H1 (cell line): ENCODE results near the gene RFFL. TPM values are rescaled to one million over a fixed set of nuclear protein-coding genes. Genes with fewer than 3 reads are reported as not detected.

Source experiments
- polyA plus RNA-seq, 7 experiments: library from polyadenylated mRNA; depleted of rRNA in 3 of 7; stranded (reverse) in 5 of 7; unstranded in 2 of 7; fragments of >200 nt in 5 of 7; fragments of 200-250 nt in 2 of 7; gene quantifications; 1 replicate in 5 of 7; 2 replicates in 1 of 7; 4 replicates in 1 of 7; pipeline versions ENCODE4 v1.2.1 to v1.2.3, GENCODE V29; 2011 to 2013; ENCODE audit warnings: missing spikeins in 2 of 7, mixed read lengths in 2 of 7
- total RNA-seq: library from RNA; stranded (reverse); fragmentation: NEBNext Ultra II Directional; extraction: Animal tissue kit (Norgen Biotek cat#: 25700); gene quantifications from 2 replicates; pipeline ENCODE4 v1.2.1, GENCODE V29; 2021
- TF ChIP-seq, protein P1 (sequence below): fragments of 300-600 bp; sonication (generic); IDR thresholded peaks from 2 replicates; pipeline ENCODE4 v1.7.1; 2012; ENCODE audit warnings: low read length, moderate library complexity, mild to moderate bottlenecking, inconsistent platforms; ENCODE audit not compliant: insufficient replicate concordance

The RFFL gene
- total and polyA plus RNA-seq, 2 of the 8 experiments (the other 6 are each of a cell fraction or from before 2014, with no cell fraction given) = 14.0 to 24.5 TPM

DNA sequence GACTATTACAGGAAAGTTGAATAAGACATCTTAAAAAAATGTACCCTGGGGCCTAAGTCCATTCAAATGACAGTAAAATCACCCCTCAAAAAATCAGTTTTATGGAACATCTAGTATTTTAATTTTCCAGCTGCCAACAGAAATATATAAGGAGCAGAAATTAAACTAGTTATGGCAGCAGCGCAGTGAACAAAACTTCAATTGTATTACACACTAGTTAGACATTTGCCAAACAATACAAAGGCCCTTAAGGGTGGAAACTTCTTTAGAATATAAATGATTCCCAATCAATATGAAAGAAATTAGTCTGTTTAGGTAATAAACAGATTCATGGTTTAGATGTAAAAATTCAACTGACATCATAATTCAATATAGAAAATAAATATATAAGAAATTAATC is 18.1 kb upstream of the RFFL start (continued):
- TF ChIP-seq, protein P1, sequence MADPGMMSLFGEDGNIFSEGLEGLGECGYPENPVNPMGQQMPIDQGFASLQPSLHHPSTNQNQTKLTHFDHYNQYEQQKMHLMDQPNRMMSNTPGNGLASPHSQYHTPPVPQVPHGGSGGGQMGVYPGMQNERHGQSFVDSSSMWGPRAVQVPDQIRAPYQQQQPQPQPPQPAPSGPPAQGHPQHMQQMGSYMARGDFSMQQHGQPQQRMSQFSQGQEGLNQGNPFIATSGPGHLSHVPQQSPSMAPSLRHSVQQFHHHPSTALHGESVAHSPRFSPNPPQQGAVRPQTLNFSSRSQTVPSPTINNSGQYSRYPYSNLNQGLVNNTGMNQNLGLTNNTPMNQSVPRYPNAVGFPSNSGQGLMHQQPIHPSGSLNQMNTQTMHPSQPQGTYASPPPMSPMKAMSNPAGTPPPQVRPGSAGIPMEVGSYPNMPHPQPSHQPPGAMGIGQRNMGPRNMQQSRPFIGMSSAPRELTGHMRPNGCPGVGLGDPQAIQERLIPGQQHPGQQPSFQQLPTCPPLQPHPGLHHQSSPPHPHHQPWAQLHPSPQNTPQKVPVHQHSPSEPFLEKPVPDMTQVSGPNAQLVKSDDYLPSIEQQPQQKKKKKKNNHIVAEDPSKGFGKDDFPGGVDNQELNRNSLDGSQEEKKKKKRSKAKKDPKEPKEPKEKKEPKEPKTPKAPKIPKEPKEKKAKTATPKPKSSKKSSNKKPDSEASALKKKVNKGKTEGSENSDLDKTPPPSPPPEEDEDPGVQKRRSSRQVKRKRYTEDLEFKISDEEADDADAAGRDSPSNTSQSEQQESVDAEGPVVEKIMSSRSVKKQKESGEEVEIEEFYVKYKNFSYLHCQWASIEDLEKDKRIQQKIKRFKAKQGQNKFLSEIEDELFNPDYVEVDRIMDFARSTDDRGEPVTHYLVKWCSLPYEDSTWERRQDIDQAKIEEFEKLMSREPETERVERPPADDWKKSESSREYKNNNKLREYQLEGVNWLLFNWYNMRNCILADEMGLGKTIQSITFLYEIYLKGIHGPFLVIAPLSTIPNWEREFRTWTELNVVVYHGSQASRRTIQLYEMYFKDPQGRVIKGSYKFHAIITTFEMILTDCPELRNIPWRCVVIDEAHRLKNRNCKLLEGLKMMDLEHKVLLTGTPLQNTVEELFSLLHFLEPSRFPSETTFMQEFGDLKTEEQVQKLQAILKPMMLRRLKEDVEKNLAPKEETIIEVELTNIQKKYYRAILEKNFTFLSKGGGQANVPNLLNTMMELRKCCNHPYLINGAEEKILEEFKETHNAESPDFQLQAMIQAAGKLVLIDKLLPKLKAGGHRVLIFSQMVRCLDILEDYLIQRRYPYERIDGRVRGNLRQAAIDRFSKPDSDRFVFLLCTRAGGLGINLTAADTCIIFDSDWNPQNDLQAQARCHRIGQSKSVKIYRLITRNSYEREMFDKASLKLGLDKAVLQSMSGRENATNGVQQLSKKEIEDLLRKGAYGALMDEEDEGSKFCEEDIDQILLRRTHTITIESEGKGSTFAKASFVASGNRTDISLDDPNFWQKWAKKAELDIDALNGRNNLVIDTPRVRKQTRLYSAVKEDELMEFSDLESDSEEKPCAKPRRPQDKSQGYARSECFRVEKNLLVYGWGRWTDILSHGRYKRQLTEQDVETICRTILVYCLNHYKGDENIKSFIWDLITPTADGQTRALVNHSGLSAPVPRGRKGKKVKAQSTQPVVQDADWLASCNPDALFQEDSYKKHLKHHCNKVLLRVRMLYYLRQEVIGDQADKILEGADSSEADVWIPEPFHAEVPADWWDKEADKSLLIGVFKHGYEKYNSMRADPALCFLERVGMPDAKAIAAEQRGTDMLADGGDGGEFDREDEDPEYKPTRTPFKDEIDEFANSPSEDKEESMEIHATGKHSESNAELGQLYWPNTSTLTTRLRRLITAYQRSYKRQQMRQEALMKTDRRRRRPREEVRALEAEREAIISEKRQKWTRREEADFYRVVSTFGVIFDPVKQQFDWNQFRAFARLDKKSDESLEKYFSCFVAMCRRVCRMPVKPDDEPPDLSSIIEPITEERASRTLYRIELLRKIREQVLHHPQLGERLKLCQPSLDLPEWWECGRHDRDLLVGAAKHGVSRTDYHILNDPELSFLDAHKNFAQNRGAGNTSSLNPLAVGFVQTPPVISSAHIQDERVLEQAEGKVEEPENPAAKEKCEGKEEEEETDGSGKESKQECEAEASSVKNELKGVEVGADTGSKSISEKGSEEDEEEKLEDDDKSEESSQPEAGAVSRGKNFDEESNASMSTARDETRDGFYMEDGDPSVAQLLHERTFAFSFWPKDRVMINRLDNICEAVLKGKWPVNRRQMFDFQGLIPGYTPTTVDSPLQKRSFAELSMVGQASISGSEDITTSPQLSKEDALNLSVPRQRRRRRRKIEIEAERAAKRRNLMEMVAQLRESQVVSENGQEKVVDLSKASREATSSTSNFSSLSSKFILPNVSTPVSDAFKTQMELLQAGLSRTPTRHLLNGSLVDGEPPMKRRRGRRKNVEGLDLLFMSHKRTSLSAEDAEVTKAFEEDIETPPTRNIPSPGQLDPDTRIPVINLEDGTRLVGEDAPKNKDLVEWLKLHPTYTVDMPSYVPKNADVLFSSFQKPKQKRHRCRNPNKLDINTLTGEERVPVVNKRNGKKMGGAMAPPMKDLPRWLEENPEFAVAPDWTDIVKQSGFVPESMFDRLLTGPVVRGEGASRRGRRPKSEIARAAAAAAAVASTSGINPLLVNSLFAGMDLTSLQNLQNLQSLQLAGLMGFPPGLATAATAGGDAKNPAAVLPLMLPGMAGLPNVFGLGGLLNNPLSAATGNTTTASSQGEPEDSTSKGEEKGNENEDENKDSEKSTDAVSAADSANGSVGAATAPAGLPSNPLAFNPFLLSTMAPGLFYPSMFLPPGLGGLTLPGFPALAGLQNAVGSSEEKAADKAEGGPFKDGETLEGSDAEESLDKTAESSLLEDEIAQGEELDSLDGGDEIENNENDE = no peak
